ENCODE results near the gene TBPL2. TPM values are rescaled to one million over a fixed set of nuclear protein-coding genes. Genes with fewer than 3 reads are reported as not detected.

TBPL2 gene
- total RNA-seq, 2 donors from 2014 or later = not detected

Other genes with a start within 250 kb of the TBPL2 start
- gene DLGAP5, start 249.0 kb downstream of the TBPL2 start, total RNA-seq = 10 to 100 TPM; 58.2 to 68.2 TPM
- 10 to 100 TPM; 28.8 to 29.9 TPM for gene FBXO34, start 169.2 kb downstream of the TBPL2 start, total RNA-seq
- 1 to 10 TPM; 5.7 to 6.4 TPM for gene ATG14, start 28.8 kb downstream of the TBPL2 start, total RNA-seq
- 100 to 1,000 TPM; 144 TPM for gene KTN1, start 139.6 kb upstream of the TBPL2 start, total RNA-seq

All from activated T-cell treated with anti-CD3 and anti-CD28 coated beads, Interleukin-2, amount 50 U/mL, for 72 hours (primary cell).